Smooth muscle cell (in vitro differentiated cells): Measurements from ENCODE around the gene N4BP2L2. TPM values are rescaled to one million over a fixed set of nuclear protein-coding genes. Genes with fewer than 3 reads are reported as not detected.

Source experiments
- DNase-seq: peaks from one replicate; lab custom pipeline; 2025; ENCODE audit not compliant: unreplicated experiment; lab: John Stamatoyannopoulos, UW
- H2AFZ ChIP-seq: fragments of 200-600 bp; sonication (generic); 2 replicates; pipeline ENCODE4 v1.6.0; 2016; ENCODE audit warnings: antibody characterized with exemption, low read depth, mild to moderate bottlenecking
- H3F3A ChIP-seq: fragments of 200-600 bp; sonication (generic); 2 replicates; pipeline ENCODE4 v1.6.0; 2017; ENCODE audit warnings: antibody characterized with exemption, low read depth
- H3K27ac ChIP-seq: fragments of 200-600 bp; sonication (generic); 2 replicates; pipeline ENCODE4 v1.5.1; 2016; ENCODE audit warnings: low read depth, mild to moderate bottlenecking
- H3K27me3 ChIP-seq: fragments of 200-600 bp; sonication (generic); 2 replicates; pipeline ENCODE4 v1.6.1; 2016; ENCODE audit warnings: low read depth, mild to moderate bottlenecking
- H3K36me3 ChIP-seq: fragments of 200-600 bp; sonication (generic); 2 replicates; pipeline ENCODE4 v1.5.1; 2016; ENCODE audit warnings: low read depth
- H3K4me1 ChIP-seq: fragments of 200-600 bp; sonication (generic); 2 replicates; pipeline ENCODE4 v1.5.1; 2016; ENCODE audit warnings: low read depth
- H3K4me2 ChIP-seq: fragments of 200-600 bp; sonication (generic); 2 replicates; pipeline ENCODE4 v1.6.0; 2016; ENCODE audit warnings: mild to moderate bottlenecking
- H3K4me3 ChIP-seq: fragments of 200-600 bp; sonication (generic); 2 replicates; pipeline ENCODE4 v1.5.1; 2016; ENCODE audit warnings: mild to moderate bottlenecking
- H3K79me2 ChIP-seq: fragments of 200-600 bp; sonication (generic); 2 replicates; pipeline ENCODE4 v1.6.0; 2016; ENCODE audit warnings: low read depth, mild to moderate bottlenecking
- H3K9ac ChIP-seq: fragments of 200-600 bp; sonication (generic); 2 replicates; pipeline ENCODE4 v1.6.0; 2016; ENCODE audit warnings: low read depth
- H3K9me3 ChIP-seq: fragments of 200-600 bp; sonication (generic); replicated peaks from 2 replicates; pipeline ENCODE4 v1.5.1; 2016; ENCODE audit warnings: low read depth
- H4K20me1 ChIP-seq: fragments of 200-600 bp; sonication (generic); 2 replicates; pipeline ENCODE4 v1.6.0; 2016; ENCODE audit warnings: low read depth
- WGBS: methylation state at CpG from one replicate; pipeline ENCODE4 v1.1.7; 2016; ENCODE audit warnings: low lambda C conversion rate; 5-methylcytosine and 5-hydroxymethylcytosine counted together
- polyA plus RNA-seq: library from polyadenylated mRNA; unstranded; fragments of >200 nt; fragmentation: Nextera tagmentation; extraction: Ambion mirVana; gene quantifications from 2 replicates; pipeline ENCODE4 v1.2.1, GENCODE V29; 2016
- total RNA-seq: library from RNA; depleted of rRNA; stranded (reverse); fragments of >200 nt; gene quantifications from 2 replicates; pipeline ENCODE4 v1.2.3, GENCODE V29; 2014
- TF ChIP-seq, protein P1 (sequence below): fragments of 200-600 bp; sonication (generic); IDR thresholded peaks from 2 replicates; pipeline ENCODE4 v1.5.1; 2017; ENCODE audit warnings: borderline replicate concordance, mild to moderate bottlenecking, antibody characterized with exemption; ENCODE audit not compliant: insufficient read depth, poor library complexity, severe bottlenecking

Gene N4BP2L2
- total and polyA plus RNA-seq, 2 experiments from 2014 or later, result 51.3 to 96.0 TPM

DNA sequence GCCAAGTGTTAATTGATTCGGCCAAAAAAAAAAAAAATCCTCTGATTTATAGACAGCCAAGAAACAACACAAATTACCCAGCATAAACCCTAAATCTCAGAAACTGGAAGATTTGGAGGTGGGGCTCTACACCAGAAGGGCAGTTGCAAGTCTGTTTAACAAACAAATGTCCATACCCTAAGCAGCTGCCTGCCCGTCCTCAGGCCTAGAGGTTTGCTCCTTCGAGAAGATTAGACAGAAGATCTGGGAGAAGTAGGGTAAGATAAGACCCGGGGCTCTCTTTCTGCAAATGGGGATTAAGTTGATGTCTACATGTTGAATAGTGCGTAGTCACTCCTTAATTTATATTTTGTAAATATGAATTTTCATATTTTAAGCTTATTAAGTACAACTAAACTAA lies 107.2 kb downstream of the N4BP2L2 start:
- TF ChIP-seq, protein P1, sequence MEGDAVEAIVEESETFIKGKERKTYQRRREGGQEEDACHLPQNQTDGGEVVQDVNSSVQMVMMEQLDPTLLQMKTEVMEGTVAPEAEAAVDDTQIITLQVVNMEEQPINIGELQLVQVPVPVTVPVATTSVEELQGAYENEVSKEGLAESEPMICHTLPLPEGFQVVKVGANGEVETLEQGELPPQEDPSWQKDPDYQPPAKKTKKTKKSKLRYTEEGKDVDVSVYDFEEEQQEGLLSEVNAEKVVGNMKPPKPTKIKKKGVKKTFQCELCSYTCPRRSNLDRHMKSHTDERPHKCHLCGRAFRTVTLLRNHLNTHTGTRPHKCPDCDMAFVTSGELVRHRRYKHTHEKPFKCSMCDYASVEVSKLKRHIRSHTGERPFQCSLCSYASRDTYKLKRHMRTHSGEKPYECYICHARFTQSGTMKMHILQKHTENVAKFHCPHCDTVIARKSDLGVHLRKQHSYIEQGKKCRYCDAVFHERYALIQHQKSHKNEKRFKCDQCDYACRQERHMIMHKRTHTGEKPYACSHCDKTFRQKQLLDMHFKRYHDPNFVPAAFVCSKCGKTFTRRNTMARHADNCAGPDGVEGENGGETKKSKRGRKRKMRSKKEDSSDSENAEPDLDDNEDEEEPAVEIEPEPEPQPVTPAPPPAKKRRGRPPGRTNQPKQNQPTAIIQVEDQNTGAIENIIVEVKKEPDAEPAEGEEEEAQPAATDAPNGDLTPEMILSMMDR, result no peak
- no peaks in the 10 kb centered on the region for H3K9me3 ChIP-seq
- no peak overlapping the region for H3K4me2 ChIP-seq
- no peaks in the 10 kb centered on the region for H3K36me3 ChIP-seq
- no peak overlapping the region for H3K9ac ChIP-seq
- no peak overlapping the region for H2AFZ ChIP-seq
- no peaks in the 10 kb centered on the region for H4K20me1 ChIP-seq
- H3F3A ChIP-seq, result no peaks in the 10 kb centered on the region
- H3K27ac ChIP-seq, result no peak overlapping the region
- 78% methylated on average over 5 of the region's 5 CpGs for WGBS
- no peaks in the 10 kb centered on the region for H3K79me2 ChIP-seq
- H3K4me3 ChIP-seq, result no peak overlapping the region
- no peak for DNase-seq
- peaks cover 17% of the 10 kb centered on the region for H3K27me3 ChIP-seq
- peaks cover 6% of the 10 kb centered on the region for H3K4me1 ChIP-seq

DNA sequence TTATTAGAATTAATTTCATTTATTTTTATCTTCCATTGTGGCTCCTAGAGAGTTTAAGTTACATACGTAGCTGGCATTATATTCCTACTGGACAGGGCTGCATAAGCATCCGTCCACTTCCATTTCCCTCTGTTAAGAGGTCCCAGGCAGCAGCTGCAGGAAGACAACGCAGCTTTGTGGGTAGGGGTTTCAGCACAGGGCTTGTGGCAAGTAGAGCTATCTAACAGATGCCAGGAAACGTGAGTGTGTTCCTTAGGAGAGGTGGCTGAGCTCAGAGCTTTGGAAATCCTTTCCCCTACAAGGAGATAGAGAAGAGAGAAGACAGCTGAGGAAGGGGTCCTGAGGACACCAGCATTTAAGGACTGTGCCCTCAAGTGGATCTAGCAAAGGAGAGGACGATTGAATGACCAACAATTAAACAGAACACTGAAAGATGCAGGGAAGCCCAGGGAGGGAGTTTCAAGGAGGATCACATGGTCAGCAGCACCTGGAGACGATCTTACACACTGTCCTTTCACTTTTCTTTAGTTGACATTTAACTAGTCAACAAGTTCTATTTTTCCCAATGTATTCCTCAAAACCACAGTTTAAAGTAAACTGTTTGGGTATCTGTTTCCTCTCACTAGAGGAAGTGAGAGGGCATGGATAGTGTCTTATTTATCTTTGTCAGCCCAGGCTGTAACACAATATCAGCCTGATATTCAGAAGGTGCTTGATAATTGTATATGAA lies 108.4 kb downstream of the N4BP2L2 start:
- no peak overlapping the region for H3K9ac ChIP-seq
- no peak overlapping the region for H3K27ac ChIP-seq
- no peak for DNase-seq

DNA sequence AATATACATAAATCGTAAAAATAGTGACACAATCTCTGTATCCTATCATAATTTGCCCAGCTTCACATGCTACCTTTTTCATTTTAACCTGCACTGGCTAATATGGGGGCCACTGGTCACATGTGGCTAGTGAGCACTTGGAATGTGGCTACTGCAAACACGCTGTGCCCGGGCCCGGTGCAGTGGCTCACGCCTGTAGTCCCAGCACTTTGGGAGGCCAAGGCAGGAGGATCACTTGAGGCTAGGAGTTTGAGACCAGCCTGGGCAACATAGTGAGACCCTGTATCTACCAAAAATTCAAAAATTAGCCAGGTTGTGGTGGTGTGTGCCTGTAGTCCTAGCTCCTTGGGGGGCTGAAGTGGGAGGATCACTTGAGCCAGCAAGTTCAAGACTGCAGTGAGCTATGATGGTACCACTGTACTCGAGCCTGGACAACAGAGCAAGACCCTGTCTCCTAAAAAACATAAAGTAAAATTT lies 109.1 kb downstream of the N4BP2L2 start:
- WGBS, result 95% methylated on average over 6 of the region's 6 CpGs
- Histone ChIP-seq H3K4me2 (no peak overlapping the region), H3K9ac (no peak overlapping the region), H2AFZ (no peak overlapping the region), H3K4me1 (peaks cover 6% of the 10 kb centered on the region), H3K9me3 (no peaks in the 10 kb centered on the region), H3K27ac (no peak overlapping the region), H3K4me3 (no peak overlapping the region), H3F3A (no peaks in the 10 kb centered on the region), H3K79me2 (no peaks in the 10 kb centered on the region), H3K36me3 (no peaks in the 10 kb centered on the region), H4K20me1 (no peaks in the 10 kb centered on the region), H3K27me3 (peaks cover 26% of the 10 kb centered on the region)
- no peak for DNase-seq
- TF ChIP-seq, protein P1, result no peak

More for the DNA sequence above, 108.4 kb downstream of the N4BP2L2 start:
- Histone ChIP-seq H3K36me3 (no peaks in the 10 kb centered on the region), H2AFZ (no peak overlapping the region), H4K20me1 (no peaks in the 10 kb centered on the region), H3K4me3 (no peak overlapping the region), H3F3A (no peaks in the 10 kb centered on the region), H3K4me2 (no peak overlapping the region), H3K4me1 (peaks cover 6% of the 10 kb centered on the region), H3K79me2 (no peaks in the 10 kb centered on the region), H3K9me3 (no peaks in the 10 kb centered on the region), H3K27me3 (peaks cover 26% of the 10 kb centered on the region)
- TF ChIP-seq, protein P1, result no peak
- 79% methylated on average over 6 of the region's 6 CpGs for WGBS
